Nephron progenitor cell (in vitro differentiated cells): ENCODE data around the gene DOK3.
A peak's percentile ranks its signal among the peaks of the same experiment; 100 is the strongest.

Experiments
- DNase-seq: peaks from one replicate; pipeline ENCODE4 v3.0.0; 2021
- H3K27ac Mint-ChIP-seq: 2 replicates; pipeline ENCODE4 v1.8.0; 2021; ENCODE audit warnings: mild to moderate bottlenecking, moderate library complexity, mixed read lengths
- H3K27me3 Mint-ChIP-seq: 2 replicates; pipeline ENCODE4 v1.8.0; 2021; ENCODE audit warnings: mild to moderate bottlenecking, low read depth, mixed read lengths; ENCODE audit not compliant: poor library complexity
- H3K36me3 Mint-ChIP-seq: 2 replicates; pipeline ENCODE4 v1.8.0; 2021; ENCODE audit warnings: low read depth, mixed read lengths
- H3K4me1 Mint-ChIP-seq: 2 replicates; pipeline ENCODE4 v1.8.0; 2021; ENCODE audit warnings: mixed read lengths
- H3K4me3 Mint-ChIP-seq: 2 replicates; pipeline ENCODE4 v1.8.0; 2021; ENCODE audit warnings: mild to moderate bottlenecking, moderate library complexity, mixed read lengths
- H3K9me3 Mint-ChIP-seq: 2 replicates; pipeline ENCODE4 v1.8.0; 2021; ENCODE audit warnings: mild to moderate bottlenecking, moderate library complexity, mixed read lengths
- CTCF ChIP-seq: fragments of 200-600 bp; sonication (generic); IDR thresholded peaks from 2 replicates; pipeline ENCODE4 v1.5.0; 2021; ENCODE audit warnings: antibody characterized with exemption

Gene DOK3

GRCh38 chr5:177476531-177477233 lies 32.9 kb downstream of the DOK3 start:
- H3K9me3 Mint-ChIP-seq: no peaks in the 10 kb centered on the region
- H3K4me3 Mint-ChIP-seq: no peak overlapping the region
- no peak for DNase-seq
- peaks cover 66% of the 10 kb centered on the region for H3K4me1 Mint-ChIP-seq
- peaks cover 7% of the 10 kb centered on the region for H3K36me3 Mint-ChIP-seq
- no peaks in the 10 kb centered on the region for H3K27me3 Mint-ChIP-seq
- TF ChIP-seq CTCF: no peak
- H3K27ac Mint-ChIP-seq: no peak overlapping the region

GRCh38 chr5:177475563-177476427 lies 33.8 kb downstream of the DOK3 start:
- Mint-ChIP-seq H3K9me3 (no peaks in the 10 kb centered on the region), H3K4me1 (peaks cover 74% of the 10 kb centered on the region), H3K36me3 (peaks cover 7% of the 10 kb centered on the region), H3K27ac (no peak overlapping the region), H3K4me3 (peak overlapping the region; percentile 51), H3K27me3 (no peaks in the 10 kb centered on the region)
- DNase-seq: no peak
- no peak for TF ChIP-seq CTCF

GRCh38 chr5:177474846-177475562 lies 34.6 kb downstream of the DOK3 start:
- Mint-ChIP-seq H3K27me3 (no peaks in the 10 kb centered on the region), H3K36me3 (peaks cover 13% of the 10 kb centered on the region), H3K27ac (no peak overlapping the region), H3K9me3 (no peaks in the 10 kb centered on the region), H3K4me1 (peaks cover 79% of the 10 kb centered on the region), H3K4me3 (peak overlapping the region; percentile 80)
- no peak for TF ChIP-seq CTCF
- DNase-seq: no peak

GRCh38 chr5:177474002-177474476 lies 35.6 kb downstream of the DOK3 start:
- Mint-ChIP-seq H3K4me1 (peaks cover 77% of the 10 kb centered on the region), H3K4me3 (peak overlapping the region; percentile 80), H3K27me3 (no peaks in the 10 kb centered on the region), H3K9me3 (no peaks in the 10 kb centered on the region), H3K36me3 (peaks cover 11% of the 10 kb centered on the region), H3K27ac (peak overlapping the region; percentile 74)
- DNase-seq: no peak
- TF ChIP-seq CTCF: no peak

GRCh38 chr5:177473443-177474001 lies 36.1 kb downstream of the DOK3 start, which contains the start of gene DBN1:
DBN1 (minus strand) TSS chr5:177473634; CDS start chr5:177473521, 113 bp downstream.
- peak; percentile 65 for DNase-seq
- H3K27me3 Mint-ChIP-seq: no peaks in the 10 kb centered on the region
- H3K36me3 Mint-ChIP-seq: peaks cover 16% of the 10 kb centered on the region
- H3K4me1 Mint-ChIP-seq: peaks cover 76% of the 10 kb centered on the region
- no peak for TF ChIP-seq CTCF
- H3K9me3 Mint-ChIP-seq: no peaks in the 10 kb centered on the region
- H3K4me3 Mint-ChIP-seq: peak within 1 kb of the TSS; percentile 84
- peak within 1 kb of the TSS; percentile 74 for H3K27ac Mint-ChIP-seq
